ENCODE measurements around the gene CACNA1C.

- TF ChIP-seq CTCF (IDR thresholded peaks at IDR 0.05; ENCODE audit: low read depth, low read length, poor library complexity, severe bottlenecking) (no peak), EZH2phosphoT487 (IDR thresholded peaks at IDR 0.05; ENCODE audit: borderline replicate concordance, low read length) (no peak)
Measured at GRCh38 chr12:2432856-2433255, 380.1 kb downstream of the CACNA1C start.

Data from DOHH2 (cell line).